HG03066 (cell line): ENCODE results near the gene ECHDC3.

Source experiments
- ATAC-seq: cut with Tn5 transposase; IDR thresholded peaks from one replicate; pipeline ENCODE4 v1.9.1; 2021; ENCODE audit warnings: low read depth; ENCODE audit not compliant: unreplicated experiment

ECHDC3 gene

DNA sequence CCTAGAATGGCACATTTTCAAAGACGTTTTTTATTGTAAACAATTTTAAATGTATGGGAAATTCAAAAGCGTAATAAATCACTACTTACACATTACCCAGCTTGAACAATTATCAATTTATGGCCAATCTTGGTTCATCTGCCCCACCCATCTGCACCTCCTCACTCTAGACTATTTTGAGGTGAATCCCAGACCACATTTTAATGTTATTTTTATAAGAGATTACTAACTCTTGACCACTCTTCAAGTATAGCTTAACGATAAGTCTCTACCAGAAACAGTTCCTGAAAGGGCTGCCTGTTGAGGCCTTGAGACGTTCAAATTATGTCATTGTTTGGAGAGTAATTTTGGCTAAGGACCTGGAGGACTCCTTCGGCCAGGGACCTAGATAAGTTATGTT, 33.2 kb downstream of the ECHDC3 start:
- ATAC-seq = no peak

DNA sequence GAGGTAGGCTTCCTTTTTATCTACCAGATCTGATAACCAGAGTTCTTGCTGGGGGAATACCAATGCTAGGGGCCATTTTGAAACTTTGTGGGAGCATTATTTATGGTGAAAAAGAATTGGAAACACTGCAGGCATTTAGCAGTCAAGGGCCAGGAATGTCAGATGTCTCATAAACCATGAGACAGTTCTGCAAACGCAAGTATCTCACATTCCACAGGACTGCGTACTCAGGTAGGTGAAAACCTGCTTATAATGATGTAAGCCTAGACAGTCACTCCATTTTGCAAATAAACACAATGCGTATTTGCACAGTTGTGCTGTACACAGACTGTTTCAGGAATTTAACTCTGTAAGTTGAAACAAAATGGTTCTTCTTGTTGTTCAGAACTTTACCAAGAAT, 33.9 kb downstream of the ECHDC3 start:
- ATAC-seq = no peak

DNA sequence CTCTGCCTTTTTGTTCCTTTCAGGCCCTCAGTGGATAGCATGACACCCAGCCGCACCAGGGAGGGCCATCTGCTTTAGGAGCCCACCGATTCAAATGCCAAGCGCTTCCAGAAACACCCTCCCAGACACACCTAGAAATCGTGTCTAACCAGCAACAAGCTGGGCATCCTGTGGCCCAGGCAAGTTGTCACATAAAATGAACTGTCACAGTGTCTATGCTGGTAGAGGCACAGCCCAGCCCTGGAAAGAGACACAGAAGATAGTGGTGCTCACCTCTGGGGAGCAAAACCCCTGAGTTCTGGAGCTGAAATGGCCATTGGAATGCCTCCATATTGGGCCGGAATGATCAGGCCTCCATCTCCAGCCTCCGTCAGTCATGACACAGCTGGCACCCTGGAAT, 38.9 kb downstream of the ECHDC3 start:
- no peak for ATAC-seq

DNA sequence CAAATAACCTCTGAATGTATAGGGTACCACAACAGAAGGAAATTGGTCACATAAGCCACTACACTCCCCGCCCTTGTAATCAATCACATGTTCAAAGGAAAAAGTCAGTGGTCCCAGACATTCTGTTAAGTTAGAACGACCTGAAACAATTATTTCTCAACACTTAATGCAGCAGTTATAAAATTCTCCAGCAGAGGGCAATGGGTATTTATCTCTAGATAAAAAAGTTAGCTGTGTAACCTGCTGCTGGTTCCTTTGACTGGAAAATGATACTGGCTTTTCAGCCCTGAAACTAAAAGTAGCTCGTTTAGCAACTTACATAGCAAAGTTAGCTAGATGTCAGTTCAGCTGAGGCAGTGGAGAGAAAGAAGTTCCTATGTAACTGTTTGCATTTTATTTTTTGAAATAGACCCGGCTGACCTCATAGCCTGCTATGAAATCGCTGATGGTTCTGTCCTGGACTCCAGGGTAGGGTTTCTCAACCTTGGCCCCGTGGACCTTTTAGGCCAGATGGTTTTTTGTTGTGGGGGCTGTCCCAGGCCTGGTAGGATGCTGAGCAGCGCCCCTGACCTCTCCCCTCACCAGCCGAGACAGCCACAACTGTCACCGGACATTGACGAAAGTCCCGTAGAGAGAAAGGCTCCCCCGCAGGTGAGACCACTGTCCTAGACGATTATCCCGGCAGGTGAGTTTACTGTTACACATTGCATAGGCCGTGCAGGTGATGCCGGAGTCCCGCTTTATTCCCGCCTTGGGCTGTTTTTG, 40.8 kb downstream of the ECHDC3 start:
- ATAC-seq = no peak

DNA sequence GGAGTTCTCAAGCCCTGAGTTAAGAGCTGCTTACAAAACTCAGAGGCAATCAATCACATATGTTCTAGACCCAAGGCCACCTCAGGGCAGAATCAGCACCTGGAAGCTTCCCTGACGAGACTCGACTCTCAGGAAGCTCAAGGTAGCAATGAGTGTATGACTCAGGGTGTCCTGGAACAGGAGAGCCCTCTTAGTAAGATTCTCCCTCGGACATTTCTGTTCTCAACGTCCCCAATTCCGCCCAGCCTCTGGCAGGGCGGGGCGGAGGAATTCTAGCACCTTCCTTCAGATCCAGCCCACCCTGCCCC, 41.3 kb downstream of the ECHDC3 start:
- no peak for ATAC-seq

DNA sequence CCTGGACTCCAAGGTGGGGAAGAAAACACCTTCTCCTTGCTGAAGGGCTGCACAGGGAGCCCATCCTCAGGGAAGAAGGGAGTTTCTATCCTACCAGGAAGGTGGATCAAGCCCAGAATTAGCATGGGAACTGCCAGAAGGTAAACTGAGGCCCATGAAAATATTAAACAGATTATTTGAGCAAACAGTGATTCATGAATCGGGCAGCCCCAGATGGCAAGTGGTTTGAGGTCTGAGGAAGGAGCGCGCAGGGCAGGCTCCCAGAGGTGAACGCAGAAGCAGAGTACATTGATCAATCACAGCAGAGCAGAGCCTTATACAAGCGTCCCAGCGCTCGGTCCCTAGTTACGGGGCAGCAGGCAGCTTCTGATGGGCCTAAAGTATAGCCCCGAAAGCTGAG, 45.2 kb downstream of the ECHDC3 start:
- ATAC-seq = no peak

DNA sequence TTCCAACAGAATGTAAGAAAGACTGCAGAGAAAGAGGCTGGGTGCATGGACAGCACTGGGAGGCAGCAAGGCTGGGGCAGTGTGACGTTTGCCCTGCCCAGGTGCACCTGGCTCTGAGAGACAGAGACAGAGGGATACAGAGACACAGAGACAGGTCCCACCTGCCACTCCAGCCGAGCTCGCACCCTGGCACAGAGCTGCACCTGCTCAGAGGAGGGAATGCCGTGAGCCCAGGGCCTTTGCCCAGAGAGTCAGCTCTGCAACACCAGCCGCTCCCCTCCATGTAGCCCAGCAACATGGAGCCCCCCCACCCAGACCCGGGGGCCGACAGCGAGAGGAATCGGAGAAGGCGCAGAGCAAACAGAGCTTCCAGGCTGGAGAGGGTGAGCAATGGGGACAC, 45.7 kb downstream of the ECHDC3 start:
- no peak for ATAC-seq

DNA sequence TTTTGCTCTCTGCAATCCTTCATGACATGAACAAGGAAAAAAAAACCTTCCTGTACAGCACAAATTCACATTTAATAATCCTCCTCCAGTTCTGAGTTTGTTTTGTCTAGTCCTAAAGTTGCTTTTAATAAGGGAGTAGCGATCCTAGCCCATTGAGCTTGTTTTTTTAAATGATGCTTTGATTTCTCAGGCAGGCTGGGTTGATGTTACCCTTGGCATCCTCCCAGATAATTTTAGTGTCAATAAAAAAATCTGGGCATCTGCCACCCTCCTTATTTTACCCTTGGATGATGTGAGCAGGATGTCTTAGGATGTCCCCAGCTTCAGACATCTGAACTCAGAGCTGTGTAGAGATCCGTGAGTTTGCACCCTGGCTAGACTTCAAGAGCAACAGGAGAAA, 47.1 kb downstream of the ECHDC3 start:
- ATAC-seq = no peak

DNA sequence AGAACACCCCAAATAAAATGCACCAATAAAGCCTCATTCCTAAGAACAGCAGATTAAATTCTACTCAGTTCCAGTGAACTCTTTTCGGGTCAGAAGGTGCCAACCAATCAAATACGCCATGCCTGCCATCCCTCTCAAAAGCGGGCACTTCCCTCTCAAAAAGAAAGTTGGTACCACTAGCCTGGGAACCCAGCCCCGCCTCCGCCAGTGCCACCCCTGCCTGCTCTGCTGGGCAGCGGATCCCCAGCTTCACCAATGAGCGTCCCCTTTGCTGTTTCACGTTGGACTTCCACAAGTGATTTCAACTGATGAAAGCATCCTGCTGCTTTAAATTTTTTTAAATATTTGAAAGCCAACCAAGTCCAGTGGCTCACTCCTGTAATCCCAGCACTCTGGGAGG, 47.8 kb downstream of the ECHDC3 start:
- no peak for ATAC-seq

DNA sequence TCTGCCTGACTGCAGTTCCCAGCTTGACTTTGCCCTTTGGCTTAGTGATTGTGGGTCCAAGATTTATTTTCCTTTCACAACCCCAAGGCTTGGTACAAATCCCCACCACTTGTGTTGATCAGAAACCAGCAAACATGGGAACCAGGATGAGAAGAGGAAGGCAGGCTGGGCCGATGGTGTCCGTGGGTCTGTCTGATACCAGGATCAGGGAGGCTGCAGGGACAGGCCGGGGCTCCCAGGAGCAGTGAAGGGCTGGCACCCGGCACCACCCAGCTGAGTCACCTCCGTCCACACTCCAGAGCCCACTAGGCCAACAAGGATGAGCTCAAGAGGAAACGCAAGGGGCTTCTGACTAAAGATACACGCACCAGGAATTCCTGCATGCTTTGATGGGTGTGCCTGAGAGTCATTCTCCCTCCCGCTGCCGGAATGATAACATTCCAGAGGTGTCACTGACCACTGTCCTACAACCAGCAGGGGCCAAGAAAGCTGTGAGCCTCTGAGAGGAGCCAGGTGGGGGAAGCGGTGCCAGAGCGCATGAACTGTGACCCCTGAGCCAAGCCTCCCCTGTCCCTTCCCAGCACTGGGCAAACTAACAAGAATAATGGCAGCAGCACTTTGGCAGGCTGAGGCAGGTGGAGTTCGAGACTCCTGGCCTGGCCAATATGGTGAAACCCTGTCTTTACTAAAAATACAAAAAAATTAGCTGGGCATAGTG, 51.7 kb downstream of the ECHDC3 start:
- no peak for ATAC-seq

DNA sequence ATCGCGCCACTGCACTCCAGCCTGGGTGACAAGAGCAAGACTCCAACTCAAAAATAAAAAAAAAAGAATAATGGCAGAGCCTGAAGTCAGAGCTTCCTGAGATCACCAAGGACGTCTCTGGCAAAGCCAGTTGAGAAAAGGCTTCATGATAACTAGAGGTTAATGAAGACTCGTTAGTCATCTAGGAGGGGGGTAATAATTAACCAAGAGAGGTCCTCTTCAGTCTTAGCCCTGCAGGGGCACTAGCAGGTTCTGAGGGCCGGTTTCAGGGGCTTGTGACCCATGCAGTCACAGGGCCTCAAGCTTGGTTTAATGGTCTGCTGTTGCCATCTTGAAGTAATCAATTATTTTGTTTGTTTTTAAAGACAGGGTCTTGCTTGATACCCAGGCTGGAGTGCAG, 52.4 kb downstream of the ECHDC3 start:
- no peak for ATAC-seq

DNA sequence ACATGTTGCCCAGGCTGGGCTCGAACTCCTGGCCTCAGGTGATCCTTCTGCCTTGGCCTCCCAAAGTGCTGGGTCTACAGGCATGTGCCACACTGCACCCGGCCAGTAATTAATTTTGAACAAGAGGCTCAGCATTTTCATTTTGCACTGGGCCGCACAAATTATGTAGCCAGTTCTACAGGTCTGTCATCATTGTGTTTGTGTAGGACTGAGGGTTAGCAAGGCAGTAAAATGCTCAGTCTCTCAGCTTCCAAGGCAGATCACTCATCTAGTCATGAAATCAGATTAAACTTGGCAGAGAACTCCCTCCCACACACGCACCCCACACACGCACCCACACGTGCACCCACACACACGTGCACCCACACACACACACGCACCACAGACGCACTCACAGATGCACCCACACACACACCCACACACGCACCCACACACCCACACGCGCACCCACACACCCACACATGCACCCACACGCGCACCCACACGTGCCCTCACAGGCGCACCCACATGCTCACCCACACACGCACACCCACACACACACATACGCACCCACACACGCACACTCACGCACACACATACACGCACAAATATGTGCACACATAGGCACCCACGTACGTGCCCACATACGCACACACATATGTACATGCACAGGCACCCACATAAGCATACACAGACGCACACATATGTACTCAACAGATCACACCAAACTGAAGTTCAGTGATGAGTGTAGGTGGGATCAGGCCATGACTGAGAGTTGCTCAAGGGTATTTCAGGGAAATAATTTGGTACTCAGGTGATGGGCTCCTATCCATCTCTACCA, 53.1 kb downstream of the ECHDC3 start:
- ATAC-seq = no peak

DNA sequence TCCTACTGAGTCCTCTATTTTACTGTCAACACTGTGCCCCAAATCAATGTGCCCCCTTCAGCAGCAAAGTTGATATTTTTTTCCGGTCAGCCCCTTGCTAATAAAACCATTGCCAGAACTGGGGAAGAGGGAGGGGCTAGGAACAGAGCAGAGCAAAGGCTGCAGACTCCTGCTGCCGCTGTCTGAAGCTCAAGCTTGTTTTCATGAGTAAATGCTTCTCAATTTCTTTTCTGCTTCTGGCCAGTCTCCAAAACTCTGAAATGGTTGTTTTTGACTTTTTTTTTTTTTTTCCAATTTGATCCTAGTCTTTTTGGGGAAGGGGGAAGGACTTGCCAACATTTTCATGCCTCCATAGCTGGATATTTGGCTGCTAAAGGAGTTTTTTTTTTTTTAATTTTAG, 54.3 kb downstream of the ECHDC3 start:
- ATAC-seq = no peak

DNA sequence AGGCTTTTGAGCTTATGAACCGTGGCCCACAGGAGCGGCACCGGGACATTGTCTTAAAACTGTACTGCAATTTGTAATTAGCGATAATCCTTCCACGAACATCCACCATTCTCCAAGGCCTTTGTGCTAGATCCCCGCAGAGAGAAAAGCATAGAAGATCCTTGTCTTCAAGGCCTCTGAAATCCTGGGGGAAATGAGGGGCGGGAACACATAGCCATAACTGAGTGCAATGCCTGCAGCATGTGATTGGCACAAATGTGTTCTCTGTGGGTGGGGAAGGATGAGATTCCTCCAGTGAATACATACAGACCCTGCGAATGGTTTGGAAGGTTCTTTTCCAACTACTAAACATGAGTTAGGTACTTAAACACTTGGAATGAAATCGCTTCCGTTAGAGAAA, 55.1 kb downstream of the ECHDC3 start:
- ATAC-seq = no peak

DNA sequence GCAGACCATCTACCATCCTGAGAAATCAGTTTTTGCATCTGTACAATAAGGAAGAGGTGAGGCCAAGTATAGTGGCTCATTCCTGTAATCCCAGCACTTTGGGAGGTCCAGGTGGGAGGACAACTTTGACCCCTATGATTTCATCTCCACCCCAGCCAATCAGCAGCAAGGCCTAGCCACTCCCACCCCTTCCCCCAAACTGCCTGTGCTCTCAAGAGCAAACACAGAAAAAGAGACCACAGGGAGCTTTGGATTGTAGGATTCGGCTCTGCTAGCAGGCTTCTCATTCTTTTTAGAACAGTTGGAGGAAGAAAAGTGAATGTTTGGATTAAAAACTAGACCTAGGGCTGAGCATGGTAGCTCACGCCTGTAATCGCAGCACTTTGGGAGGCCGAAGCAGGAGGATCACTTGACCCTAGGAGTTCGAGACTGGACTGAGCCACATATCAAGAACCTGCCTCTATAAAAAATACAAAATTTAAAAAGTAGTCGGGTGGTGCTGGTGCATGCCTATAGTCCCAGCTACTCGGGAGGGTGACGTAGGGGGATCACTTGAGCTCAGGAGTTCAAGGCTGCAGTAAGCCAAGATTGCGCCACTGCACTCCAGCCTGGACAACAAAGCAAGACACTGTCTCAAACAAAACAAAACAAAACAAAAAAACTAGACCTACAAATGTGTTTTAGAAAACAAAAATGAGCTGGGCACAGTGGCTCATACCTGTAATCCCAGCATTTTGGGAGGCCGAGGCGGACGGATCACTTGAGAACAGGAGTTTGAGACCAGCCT, 55.9 kb downstream of the ECHDC3 start:
- no peak for ATAC-seq

DNA sequence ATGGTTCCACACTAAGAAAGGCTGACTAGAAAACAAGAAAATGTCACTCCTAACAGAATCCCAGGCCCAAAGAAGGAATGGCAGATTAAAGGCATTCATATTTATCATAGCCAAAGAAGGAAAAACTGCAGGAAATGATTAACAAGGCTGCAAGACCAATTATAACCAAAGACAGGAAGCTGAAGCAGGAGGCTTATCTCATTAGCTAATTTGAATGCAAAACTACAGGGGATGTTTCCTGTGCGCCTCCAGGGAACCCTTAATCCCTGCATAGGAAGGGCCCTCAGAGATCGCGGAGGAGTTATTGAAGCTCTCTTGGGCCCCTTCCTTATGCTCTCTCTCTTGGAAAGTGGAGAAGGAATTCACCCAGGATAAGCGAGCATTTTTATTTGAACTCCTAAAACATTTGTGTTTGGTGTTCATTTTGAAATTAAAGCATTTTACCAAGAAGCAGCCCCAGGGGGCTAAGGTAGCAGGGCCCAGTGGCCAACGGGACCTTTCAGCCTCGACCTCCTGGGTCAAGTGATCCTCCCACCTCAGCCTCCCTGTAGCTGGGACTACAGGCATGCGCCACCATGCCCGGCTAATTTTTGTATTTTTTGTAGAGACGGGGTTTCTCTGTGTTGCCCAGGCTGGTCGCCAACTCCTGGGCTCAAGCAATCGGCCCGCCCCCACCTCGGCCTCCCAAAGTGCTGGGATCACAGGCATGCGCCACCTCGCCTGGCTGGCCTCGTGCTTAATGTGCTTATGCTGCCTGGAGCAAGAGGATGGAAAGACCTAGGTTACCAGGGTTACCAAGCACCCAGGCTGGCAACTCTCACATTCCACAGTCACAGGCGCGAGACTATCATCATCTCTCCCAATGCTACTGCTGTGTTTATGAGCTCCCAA, 56.9 kb downstream of the ECHDC3 start:
- no peak for ATAC-seq

DNA sequence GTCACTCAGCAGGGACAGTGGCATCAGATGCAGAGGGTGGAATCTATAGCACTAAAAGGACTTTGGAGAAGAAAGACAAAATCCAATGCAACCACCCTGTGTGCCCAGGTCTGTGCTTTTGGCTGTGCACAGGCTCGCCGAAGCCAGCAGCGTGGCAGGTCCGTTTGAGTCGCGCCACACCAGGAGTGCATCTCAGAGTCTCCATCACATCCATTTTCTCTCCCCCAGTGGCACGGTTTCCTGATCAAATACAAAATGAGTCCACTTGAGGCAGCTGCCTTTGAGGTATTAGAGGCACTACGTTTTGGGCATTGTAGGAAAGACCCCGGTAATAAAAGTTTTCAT, 57.5 kb downstream of the ECHDC3 start:
- ATAC-seq = no peak

DNA sequence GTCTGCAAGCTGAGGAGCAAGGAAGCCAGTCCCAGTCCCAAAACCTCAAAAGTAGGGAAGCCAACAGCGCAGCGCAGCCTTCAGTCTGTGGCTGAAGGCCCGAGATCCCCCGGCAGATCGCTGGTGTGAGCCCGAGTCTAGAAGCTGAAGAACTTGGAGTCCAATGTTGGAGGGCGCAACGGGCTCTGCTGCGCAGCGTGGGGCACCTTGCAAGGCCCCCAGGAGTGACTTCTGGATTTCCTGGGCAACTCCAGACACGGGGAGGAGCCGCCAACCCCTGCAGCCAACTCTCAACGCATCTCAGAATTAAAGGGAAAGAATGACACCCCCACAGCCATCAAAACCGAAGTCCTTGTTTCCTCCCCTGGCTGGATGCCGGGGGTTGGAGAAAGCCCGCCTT, 62.2 kb downstream of the ECHDC3 start:
- no peak for ATAC-seq

DNA sequence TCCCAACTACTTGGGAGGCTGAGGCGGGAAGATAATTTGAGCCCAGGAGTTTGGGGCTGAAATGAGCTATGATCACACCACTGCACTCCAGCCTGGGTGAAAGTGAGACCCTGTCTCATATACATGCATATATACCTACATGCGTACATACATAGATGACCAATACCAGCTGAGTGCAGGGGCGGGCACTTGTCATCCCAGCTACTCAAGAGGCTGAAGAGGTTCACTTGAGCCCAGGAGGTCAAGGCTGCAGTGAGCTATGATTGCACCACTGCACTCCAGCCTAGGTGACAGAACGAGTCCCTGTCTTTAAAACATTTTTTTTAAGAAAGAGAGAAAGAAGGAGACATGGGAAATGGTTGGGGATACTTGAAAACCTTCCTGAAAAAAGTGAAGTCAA, 63.6 kb downstream of the ECHDC3 start:
- ATAC-seq = no peak

DNA sequence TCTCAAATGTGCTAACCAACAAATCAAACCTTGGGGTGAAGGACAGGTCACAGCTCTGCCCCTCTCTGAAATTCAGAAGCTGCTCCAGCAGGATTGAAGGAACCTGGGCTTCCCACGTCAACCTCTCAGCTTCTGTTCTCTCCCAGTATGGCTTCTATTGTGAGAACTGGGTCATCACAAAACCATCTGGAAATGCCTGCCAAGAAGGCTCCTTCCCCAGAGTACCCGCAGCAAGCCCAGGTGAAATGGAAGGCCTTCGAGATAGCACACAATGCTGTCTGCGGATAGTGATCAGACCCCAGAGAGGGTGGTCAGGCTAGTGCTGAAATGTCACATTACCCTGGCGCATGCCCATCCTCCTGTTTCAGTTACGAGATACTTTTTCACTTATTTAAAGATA, 64.5 kb downstream of the ECHDC3 start:
- no peak for ATAC-seq
